Breast epithelium (tissue), 3 donors: Measurements from ENCODE around the gene RERE.

Experiments used
- CTCF ChIP-seq, 3 donors: fragments of 450-650 bp; IDR thresholded peaks; one replicate each; pipeline ENCODE4 v1.5.1; 2016 to 2017; ENCODE audit warnings: antibody characterized with exemption in 3 of 3, mild to moderate bottlenecking in 3 of 3, moderate library complexity in 3 of 3
- POLR2A ChIP-seq: fragments of 450-650 bp; IDR thresholded peaks from one replicate; pipeline ENCODE4 v1.6.1; 2016; ENCODE audit warnings: antibody characterized with exemption, mild to moderate bottlenecking, moderate library complexity
- POLR2AphosphoS5 ChIP-seq, 3 donors: sonication (generic); formaldehyde crosslinking; IDR thresholded peaks; one replicate each; pipeline ENCODE4 v1.6.1; 2017; ENCODE audit warnings: antibody characterized with exemption in 3 of 3

GRCh38 chr1:8543965-8544364, 273.5 kb downstream of the RERE start:
- TF ChIP-seq CTCF (IDR thresholded peaks at IDR 0.05) = no peak
- no peak for TF ChIP-seq POLR2A
- no peak for TF ChIP-seq POLR2AphosphoS5 (IDR thresholded peaks at IDR 0.05)
